Esophagus (tissue), 2 donors: ENCODE measurements around the gene DMRTA2. TPM values are rescaled to one million over a fixed set of nuclear protein-coding genes. Genes with fewer than 3 reads are reported as not detected.
"Not testable (repeated sequence)": the region's sequence is repeated elsewhere in the genome, so short reads cannot be mapped to it uniquely, and the experiment has no call there.

ENCODE experiments used
- H3K27ac ChIP-seq, 2 donors: one replicate each; pipeline ENCODE4 v1.5.1; 2013; ENCODE audit warnings: low read depth in 2 of 2, mild to moderate bottlenecking in 2 of 2, inconsistent platforms in 1 of 2, low read length in 1 of 2, moderate library complexity in 1 of 2
- H3K27me3 ChIP-seq, 2 donors: one replicate each; pipeline ENCODE4 v1.6.1; 2013; ENCODE audit warnings: low read length in 2 of 2, control low read depth in 1 of 2, mild to moderate bottlenecking in 1 of 2; ENCODE audit not compliant: insufficient read depth in 2 of 2, control insufficient read depth in 1 of 2
- H3K36me3 ChIP-seq, 2 donors: one replicate each; pipeline ENCODE4 v1.6.1; 2013; ENCODE audit warnings: low read length in 1 of 2; ENCODE audit not compliant: control insufficient read depth in 2 of 2, insufficient read depth in 2 of 2
- H3K4me1 ChIP-seq, 2 donors: one replicate each; pipeline ENCODE4 v1.6.1; 2013; ENCODE audit warnings: low read length in 1 of 2; ENCODE audit not compliant: control insufficient read depth in 2 of 2, insufficient read depth in 2 of 2
- H3K4me3 ChIP-seq, 2 donors: one replicate each; pipeline ENCODE4 v1.5.1; 2013; ENCODE audit warnings: low read length in 2 of 2, mild to moderate bottlenecking in 2 of 2, low read depth in 1 of 2, moderate library complexity in 1 of 2
- H3K9me3 ChIP-seq, 2 donors: one replicate each; pipeline ENCODE4 v1.6.1; 2013; ENCODE audit warnings: mild to moderate bottlenecking in 2 of 2, low read depth in 1 of 2, low read length in 1 of 2, moderate library complexity in 1 of 2; ENCODE audit not compliant: control insufficient read depth in 2 of 2, insufficient read depth in 1 of 2
- WGBS, 2 donors: extraction: QIAGEN DNeasy Blood & Tissue Kit; methylation state at CpG; one replicate each; pipeline ENCODE4 v1.1.7; 2013; 5-methylcytosine and 5-hydroxymethylcytosine counted together
- polyA plus RNA-seq, 2 donors: library from polyadenylated mRNA; stranded (reverse); fragments of 200-250 nt; gene quantifications; one replicate each; pipeline ENCODE4 v1.2.3, GENCODE V29; 2013
- donor health status: healthy with polysubstance abuse.
- donor health status: Bipolar disorder and iron deficiency.

The DMRTA2 gene
- polyA plus RNA-seq, 2 donors, result 0.98 to 1.5 TPM

GRCh38 chr1:50412813-50413476 is 10.3 kb downstream of the DMRTA2 start:
- H3K27me3 ChIP-seq, result peaks cover 3 to 19% of the 10 kb centered on the region in 2 donors
- H3K27ac ChIP-seq, result no peak overlapping the region
- 95 to 96% methylated on average over 1 of the region's 1 CpG for WGBS, 2 donors
- H3K9me3 ChIP-seq, result peaks cover 5 to 7% of the 10 kb centered on the region in 2 donors
- peaks cover 0 to 5% of the 10 kb centered on the region in 2 donors for H3K4me1 ChIP-seq
- H3K4me3 ChIP-seq, result no peak overlapping the region
- H3K36me3 ChIP-seq, result no peaks in the 10 kb centered on the region

- Histone ChIP-seq H3K27ac (no peak overlapping the region), H3K4me3 (no peak overlapping the region), H3K36me3 (no peaks in the 10 kb centered on the region), H3K27me3 (no peaks in the 10 kb centered on the region), H3K9me3 (no peaks in the 10 kb centered on the region), H3K4me1 (no peaks in the 10 kb centered on the region)
- WGBS, 2 donors, result 78 to 88% methylated on average over 4 of the region's 4 CpGs
Measured at GRCh38 chr1:50405814-50406213, 17.4 kb downstream of the DMRTA2 start.

- Histone ChIP-seq H3K4me1 (no peaks in the 10 kb centered on the region), H3K27me3 (no peaks in the 10 kb centered on the region), H3K9me3 (no peaks in the 10 kb centered on the region), H3K4me3 (no peak overlapping the region), H3K36me3 (no peaks in the 10 kb centered on the region), H3K27ac (no peak overlapping the region)
- WGBS, 2 donors, result 53% methylated on average over 2 of the region's 2 CpGs
Measured at GRCh38 chr1:50393522-50394120, 29.6 kb downstream of the DMRTA2 start.

- not testable (repeated sequence) for H3K4me1 ChIP-seq, H3K9me3 ChIP-seq, H3K27ac ChIP-seq, H3K27me3 ChIP-seq, H3K4me3 ChIP-seq, H3K36me3 ChIP-seq
- WGBS, 2 donors, result 95% methylated on average over 15 to 33 of the region's 33 CpGs
Measured at GRCh38 chr1:50381551-50381950, 41.7 kb downstream of the DMRTA2 start.

GRCh38 chr1:50378770-50379169 is 44.5 kb downstream of the DMRTA2 start:
- no peaks in the 10 kb centered on the region for H3K9me3 ChIP-seq
- no peaks in the 10 kb centered on the region for H3K4me1 ChIP-seq
- 83% methylated on average over 2 of the region's 2 CpGs for WGBS, 2 donors

GRCh38 chr1:50373532-50373931 is 49.7 kb downstream of the DMRTA2 start:
- H3K36me3 ChIP-seq, result no peaks in the 10 kb centered on the region
- H3K4me1 ChIP-seq, result no peaks in the 10 kb centered on the region
- no peaks in the 10 kb centered on the region for H3K9me3 ChIP-seq
- H3K4me3 ChIP-seq, result no peak overlapping the region
- WGBS, 2 donors, result 71 to 88% methylated on average over 1 of the region's 1 CpG
- H3K27me3 ChIP-seq, result no peaks in the 10 kb centered on the region
- H3K27ac ChIP-seq, result no peak overlapping the region

More at GRCh38 chr1:50378770-50379169, 44.5 kb downstream of the DMRTA2 start:
- Histone ChIP-seq H3K27me3 (no peaks in the 10 kb centered on the region), H3K36me3 (no peaks in the 10 kb centered on the region), H3K4me3 (no peak overlapping the region), H3K27ac (no peak overlapping the region)

- H3K36me3 ChIP-seq, result no peaks in the 10 kb centered on the region
- no peaks in the 10 kb centered on the region for H3K27me3 ChIP-seq
- whole genome bisulfite sequencing, 2 donors, result 46 to 52% methylated on average over 3 of the region's 3 CpGs
- no peak overlapping the region for H3K27ac ChIP-seq
- H3K4me3 ChIP-seq, result no peak overlapping the region
- H3K9me3 ChIP-seq, result no peaks in the 10 kb centered on the region
- no peaks in the 10 kb centered on the region for H3K4me1 ChIP-seq
Measured at GRCh38 chr1:50371749-50372148, 51.5 kb downstream of the DMRTA2 start.

GRCh38 chr1:50369830-50370229 is 53.4 kb downstream of the DMRTA2 start:
- Histone ChIP-seq H3K27ac (no peak overlapping the region), H3K4me1 (no peaks in the 10 kb centered on the region), H3K36me3 (no peaks in the 10 kb centered on the region), H3K9me3 (no peaks in the 10 kb centered on the region), H3K27me3 (no peaks in the 10 kb centered on the region), H3K4me3 (no peak overlapping the region)
- 77 to 78% methylated on average over 7 of the region's 7 CpGs for WGBS, 2 donors

GRCh38 chr1:50369008-50369634 is 54.1 kb downstream of the DMRTA2 start:
- Histone ChIP-seq H3K27ac (no peak overlapping the region), H3K4me3 (no peak overlapping the region), H3K9me3 (no peaks in the 10 kb centered on the region), H3K36me3 (no peaks in the 10 kb centered on the region), H3K4me1 (no peaks in the 10 kb centered on the region), H3K27me3 (no peaks in the 10 kb centered on the region)
- 62 to 69% methylated on average over 5 of the region's 5 CpGs for WGBS, 2 donors
